Measurements from ENCODE around the gene CCT2. TPM values are rescaled to one million over a fixed set of nuclear protein-coding genes. Genes with fewer than 3 reads are reported as not detected.

CCT2 gene
- total RNA-seq = 146 TPM

DNA sequence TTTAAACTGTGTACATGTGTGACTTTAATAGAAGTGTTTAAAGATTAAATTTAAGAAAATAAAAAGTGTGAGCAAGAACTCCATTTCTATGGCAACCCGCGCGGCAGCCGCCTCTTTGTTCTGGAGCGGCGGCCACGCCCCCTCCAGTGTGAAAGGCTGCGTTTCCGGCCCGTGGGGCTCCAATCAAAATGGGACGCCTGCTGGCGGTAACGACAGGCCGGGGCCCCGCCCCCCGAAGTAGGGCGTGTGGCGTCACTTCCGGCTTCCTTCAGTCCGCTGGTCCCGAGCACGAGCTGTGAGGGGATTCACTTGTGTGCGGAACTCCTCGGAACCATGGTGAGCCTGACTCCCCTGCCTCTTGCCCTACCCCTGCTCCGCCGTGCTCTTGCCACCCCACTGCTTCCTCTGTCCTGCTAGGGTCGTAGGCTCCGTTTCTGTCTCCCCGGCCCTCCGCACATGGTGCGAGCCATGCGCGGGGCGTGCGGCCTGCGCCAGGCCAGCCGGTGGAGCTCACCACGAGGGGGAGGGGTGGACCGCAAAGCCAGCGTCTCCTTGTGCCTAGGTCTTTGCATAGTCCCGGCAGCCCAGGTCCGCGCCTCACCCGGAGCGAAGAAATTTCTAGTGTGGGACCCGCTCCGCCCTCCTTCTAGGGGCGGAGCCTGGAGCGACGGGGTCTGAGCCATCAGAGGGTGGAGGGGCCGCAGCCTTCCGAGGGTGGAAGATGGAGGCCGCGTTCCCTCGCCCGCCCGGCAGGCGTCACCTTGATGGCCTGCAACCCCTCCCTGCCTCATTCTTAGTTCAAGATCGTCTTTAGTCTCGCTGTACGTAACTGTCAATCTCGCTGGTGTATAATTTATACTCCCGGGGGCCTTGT lies at the start of gene CCT2:
Gene CCT2, plus strand, starts transcription at position 271 of the 874 bp plus-strand sequence. Its CDS starts 63 bp downstream, at position 334.

DNA sequence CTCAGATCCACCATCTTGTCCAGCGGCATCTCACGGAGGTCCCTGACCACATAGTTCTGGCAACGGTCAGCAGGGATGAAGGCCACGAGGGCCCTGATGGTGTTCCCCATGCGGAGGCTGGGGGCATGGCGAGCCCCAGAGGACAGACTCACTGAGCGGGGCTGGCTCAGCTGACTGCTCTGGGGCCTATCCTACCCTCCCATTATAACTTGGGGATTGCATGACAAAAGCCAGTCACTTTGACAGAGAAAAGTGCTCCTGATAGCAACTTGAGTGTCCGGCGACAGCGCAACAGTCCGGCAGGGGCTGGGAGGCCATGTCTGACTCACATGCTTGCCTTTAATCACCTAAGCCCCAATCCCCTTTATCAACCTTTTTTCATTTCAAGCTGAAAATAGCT lies 25.5 kb downstream of the CCT2 start, which contains the start of gene LRRC10:
Gene LRRC10, minus strand, starts transcription at position 179 of the 400 bp plus-strand sequence. Its CDS starts 69 bp downstream, at position 110.

Small RNA genes lying within 50 kb of the gene (small RNA-seq; reads per million reads assigned to genes)
- 1.9 reads per million, percentile 89 among the genes with 10 or more reads in this experiment for gene MIR3913-1 (ENCODE audit: low replicate concordance)

Other genes with a start within 250 kb of the CCT2 start
- 115 TPM for gene LYZ, start 237.1 kb upstream of the CCT2 start, total RNA-seq
- gene YEATS4, start 225.7 kb upstream of the CCT2 start, total RNA-seq = 26.2 TPM
- gene FRS2, start 115.1 kb upstream of the CCT2 start, total RNA-seq = 65.5 TPM
- gene LRRC10, start 25.4 kb downstream of the CCT2 start, total RNA-seq = not detected
- 14.2 TPM for gene BEST3, start 113.8 kb downstream of the CCT2 start, total RNA-seq
- gene RAB3IP, start 153.4 kb downstream of the CCT2 start, total RNA-seq = 65.6 TPM
- gene MYRFL, start 239.8 kb downstream of the CCT2 start, total RNA-seq = 1.9 TPM

All from metanephros (tissue), 2 donors.